Stimulated activated CD4-positive, alpha-beta T cell treated with anti-CD3 and anti-CD28 coated beads, Interleukin-1b, Interleukin-23, amount 100 ng/mL, for 48 hours (primary cell): ENCODE data around the gene ANKDD1B.
"Not testable (repeated sequence)": the region's sequence is repeated elsewhere in the genome, so short reads cannot be mapped to it uniquely, and the experiment has no call there.

Experiments
- DNase-seq: peaks from one replicate; pipeline ENCODE4 v3.0.0-alpha.2; 2020

The ANKDD1B gene

GRCh38 chr5:75611311-75612225, at the start of gene ANKDD1B:
TSS of gene ANKDD1B (plus strand) at chr5:75611453. CDS start at chr5:75611635, 182 bp downstream.
- no peak for DNase-seq

- DNase-seq: peak; percentile 14
Observed at GRCh38 chr5:75565991-75566709, 45.1 kb upstream of the ANKDD1B start.

GRCh38 chr5:75566710-75567309, 44.4 kb upstream of the ANKDD1B start:
- peak; percentile 66 for DNase-seq

GRCh38 chr5:75567710-75568109, 43.5 kb upstream of the ANKDD1B start:
- peak; percentile 16 for DNase-seq

- peak; percentile 13 for DNase-seq
Observed at GRCh38 chr5:75568202-75568601, 43.1 kb upstream of the ANKDD1B start.

GRCh38 chr5:75571547-75571946, 39.7 kb upstream of the ANKDD1B start:
- DNase-seq: no peak

GRCh38 chr5:75574791-75575190, 36.5 kb upstream of the ANKDD1B start:
- no peak for DNase-seq

GRCh38 chr5:75578280-75578679, 33.0 kb upstream of the ANKDD1B start:
- not testable (repeated sequence) for DNase-seq

- no peak for DNase-seq
Observed at GRCh38 chr5:75584641-75585040, 26.6 kb upstream of the ANKDD1B start.

GRCh38 chr5:75588666-75589065, 22.6 kb upstream of the ANKDD1B start:
- DNase-seq: no peak

GRCh38 chr5:75600535-75600934, 10.7 kb upstream of the ANKDD1B start:
- no peak for DNase-seq

- DNase-seq: no peak
Observed at GRCh38 chr5:75601567-75601966, 9.7 kb upstream of the ANKDD1B start.

GRCh38 chr5:75601996-75602395, 9.3 kb upstream of the ANKDD1B start:
- DNase-seq: no peak

- no peak for DNase-seq
Observed at GRCh38 chr5:75603371-75603770, 7.9 kb upstream of the ANKDD1B start.

GRCh38 chr5:75603821-75604220, 7.4 kb upstream of the ANKDD1B start:
- no peak for DNase-seq

GRCh38 chr5:75607341-75607740, 3.9 kb upstream of the ANKDD1B start:
- DNase-seq: not testable (repeated sequence)

- DNase-seq: no peak
Observed at GRCh38 chr5:75608870-75609269, 2.4 kb upstream of the ANKDD1B start.

GRCh38 chr5:75610201-75610600, 1.1 kb upstream of the ANKDD1B start:
- no peak for DNase-seq

GRCh38 chr5:75610859-75611310, 368 bp upstream of the ANKDD1B start:
- DNase-seq: not testable (repeated sequence)

GRCh38 chr5:75612226-75612569, 945 bp downstream of the ANKDD1B start:
- DNase-seq: no peak

GRCh38 chr5:75612901-75613300, 1.6 kb downstream of the ANKDD1B start:
- DNase-seq: no peak

- no peak for DNase-seq
Observed at GRCh38 chr5:75614176-75614575, 2.9 kb downstream of the ANKDD1B start.

GRCh38 chr5:75616371-75616881, 5.2 kb downstream of the ANKDD1B start:
- no peak for DNase-seq
